Measurements from ENCODE around the gene EGR2. TPM values are rescaled to one million over a fixed set of nuclear protein-coding genes. Genes with fewer than 3 reads are reported as not detected.
A peak's percentile ranks its signal among the peaks of the same experiment; 100 is the strongest.

EGR2 gene
- polyA plus RNA-seq, 6 donors from 2014 or later, result 1.7 to 8.6 (median 3.5) TPM

- ATAC-seq (ENCODE audit: low read depth in 2 of 2) (no peak), DNase-seq (no peak)
- Mint-ChIP-seq H3K27me3 (peaks cover 0 to 4% (median 0%) of the 10 kb centered on the region in 3 donors), H3K27ac (peak overlapping the region in 1 of 6 donors; percentile 87), H3K4me1 (peaks cover 30 to 48% (median 44%) of the 10 kb centered on the region in 3 donors), H3K9me3 (peaks cover 0 to 3% (median 0%) of the 10 kb centered on the region in 7 donors), H3K4me3 (peak overlapping the region in 1 of 8 donors; percentile 74), H3K36me3 (no peaks in the 10 kb centered on the region)
Measured at GRCh38 chr10:62778125-62778524, 38.0 kb downstream of the EGR2 start.

- peaks cover 0 to 3% (median 0%) of the 10 kb centered on the region in 7 donors for H3K9me3 Mint-ChIP-seq
Measured at GRCh38 chr10:62772186-62772974, 43.8 kb downstream of the EGR2 start.

GRCh38 chr10:62769574-62770242 is 46.5 kb downstream of the EGR2 start:
- Mint-ChIP-seq H3K27ac (peak overlapping the region in 2 of 6 donors; percentile 31 to 75), H3K36me3 (no peaks in the 10 kb centered on the region), H3K27me3 (peaks cover 8 to 17% (median 11%) of the 10 kb centered on the region in 3 donors), H3K9me3 (peaks cover 0 to 3% (median 0%) of the 10 kb centered on the region in 7 donors), H3K4me1 (peaks cover 4 to 9% (median 9%) of the 10 kb centered on the region in 3 donors), H3K4me3 (no peak overlapping the region)
- DNase-seq (no peak), ATAC-seq (ENCODE audit: low read depth in 2 of 2) (no peak)

More at GRCh38 chr10:62772186-62772974, 43.8 kb downstream of the EGR2 start:
- no peak for DNase-seq
- Mint-ChIP-seq H3K36me3 (no peaks in the 10 kb centered on the region), H3K27ac (no peak overlapping the region), H3K4me3 (no peak overlapping the region), H3K4me1 (peaks cover 9 to 26% (median 16%) of the 10 kb centered on the region in 3 donors), H3K27me3 (peaks cover 6 to 17% (median 6%) of the 10 kb centered on the region in 3 donors)
- ATAC-seq (ENCODE audit: low read depth in 2 of 2), result no peak

- ATAC-seq (ENCODE audit: low read depth in 2 of 2) (no peak), DNase-seq (no peak)
- Mint-ChIP-seq H3K36me3 (no peaks in the 10 kb centered on the region), H3K9me3 (no peaks in the 10 kb centered on the region), H3K27ac (no peak overlapping the region), H3K4me3 (no peak overlapping the region), H3K4me1 (peaks cover 0 to 7% (median 0%) of the 10 kb centered on the region in 3 donors), H3K27me3 (peaks cover 6 to 11% (median 8%) of the 10 kb centered on the region in 3 donors)
Measured at GRCh38 chr10:62766386-62766785, 49.8 kb downstream of the EGR2 start.

GRCh38 chr10:62765726-62766125 is 50.4 kb downstream of the EGR2 start:
- ATAC-seq (ENCODE audit: low read depth in 2 of 2), result no peak
- Mint-ChIP-seq H3K4me1 (peaks cover 0 to 11% (median under 1%) of the 10 kb centered on the region in 3 donors), H3K27me3 (peaks cover 6 to 11% (median 8%) of the 10 kb centered on the region in 3 donors), H3K9me3 (no peaks in the 10 kb centered on the region), H3K36me3 (no peaks in the 10 kb centered on the region), H3K4me3 (no peak overlapping the region), H3K27ac (no peak overlapping the region)
- DNase-seq, result no peak

GRCh38 chr10:62764011-62764410 is 52.2 kb downstream of the EGR2 start:
- H3K4me1 Mint-ChIP-seq, result peaks cover 0 to 12% (median 6%) of the 10 kb centered on the region in 3 donors
- H3K27ac Mint-ChIP-seq, result no peak overlapping the region
- H3K9me3 Mint-ChIP-seq, result no peaks in the 10 kb centered on the region
- ATAC-seq (ENCODE audit: low read depth in 2 of 2) (no peak), DNase-seq (no peak)
- no peak overlapping the region for H3K4me3 Mint-ChIP-seq
- H3K27me3 Mint-ChIP-seq, result peaks cover 6 to 15% (median 8%) of the 10 kb centered on the region in 3 donors
- H3K36me3 Mint-ChIP-seq, result no peaks in the 10 kb centered on the region

GRCh38 chr10:62763155-62763554 is 53.0 kb downstream of the EGR2 start:
- H3K4me1 Mint-ChIP-seq, result peaks cover 3 to 12% (median 6%) of the 10 kb centered on the region in 3 donors
- H3K27me3 Mint-ChIP-seq, result peaks cover 11 to 16% (median 15%) of the 10 kb centered on the region in 3 donors

More at GRCh38 chr10:62763155-62763554, 53.0 kb downstream of the EGR2 start:
- DNase-seq (no peak), ATAC-seq (ENCODE audit: low read depth in 2 of 2) (no peak)
- no peak overlapping the region for H3K4me3 Mint-ChIP-seq
- H3K9me3 Mint-ChIP-seq, result no peaks in the 10 kb centered on the region
- no peak overlapping the region for H3K27ac Mint-ChIP-seq
- no peaks in the 10 kb centered on the region for H3K36me3 Mint-ChIP-seq

Other genes with a start within 250 kb of the EGR2 start
- gene ADO, start 11.6 kb downstream of the EGR2 start, polyA plus RNA-seq (ENCODE audit: low read depth in 6 of 6), result 1 to 10 TPM; 1.4 to 4.9 (median 3.8) TPM

Data from naive B cell (primary cell).